ENCODE measurements around the gene MAGEB1. TPM values are rescaled to one million over a fixed set of nuclear protein-coding genes. Genes with fewer than 3 reads are reported as not detected.

Gene MAGEB1
- total RNA-seq, result not detected

GRCh38 chrX:30246769-30247489 is at the start of gene MAGEB1:
MAGEB1 (plus strand) TSS chrX:30247146; CDS start chrX:30250494, 3,348 bp downstream.

GRCh38 chrX:30215357-30215843 is 31.5 kb upstream of the MAGEB1 start, which contains the start of gene MAGEB2:
MAGEB2 (plus strand) TSS chrX:30215563; CDS start chrX:30218581, 3,018 bp downstream.

GRCh38 chrX:30230395-30230794 is 16.6 kb upstream of the MAGEB1 start, which contains the start of gene MAGEB3:
MAGEB3 (plus strand) TSS chrX:30230657; CDS start chrX:30235925, 5,268 bp downstream.

GRCh38 chrX:30241724-30242415 is 5.1 kb upstream of the MAGEB1 start, which contains the start of gene MAGEB4:
MAGEB4 (plus strand) TSS chrX:30242000; CDS start chrX:30242136, 136 bp downstream.

Other genes starting within 250 kb of the MAGEB1 start
- not detected for gene MAGEB2, start 31.6 kb upstream of the MAGEB1 start, total RNA-seq
- not detected for gene MAGEB3, start 16.5 kb upstream of the MAGEB1 start, total RNA-seq
- not detected for gene MAGEB4, start 5.1 kb upstream of the MAGEB1 start, total RNA-seq
- gene NR0B1, start 62.2 kb downstream of the MAGEB1 start, total RNA-seq, result 1.4 TPM

Data from diencephalon (tissue), 1 donor.